Measurements from ENCODE around the gene SPIB. TPM values are rescaled to one million over a fixed set of nuclear protein-coding genes. Genes with fewer than 3 reads are reported as not detected.

The SPIB gene
- total RNA-seq, 4 donors from 2014 or later: 0.17 TPM; not detected in 3

GRCh38 chr19:50447053-50447452 lies 28.3 kb downstream of the SPIB start:
- no peak for DNase-seq (ENCODE audit: extremely low spot score)
- 83% methylated on average over 5 of the region's 5 CpGs for WGBS
- peaks cover 0 to 30% (median 4%) of the 10 kb centered on the region in 4 donors for H3K27me3 ChIP-seq

GRCh38 chr19:50447750-50448149 lies 29.0 kb downstream of the SPIB start:
- Histone ChIP-seq H3K36me3 (no peaks in the 10 kb centered on the region), H3K9me3 (peaks cover 0 to 4% (median 0%) of the 10 kb centered on the region in 4 donors), H3K4me1 (no peaks in the 10 kb centered on the region), H3K27me3 (peaks cover 0 to 30% (median 4%) of the 10 kb centered on the region in 4 donors), H3K4me3 (no peak overlapping the region), H3K27ac (replicated peaks in 1 of 4) (no peak overlapping the region)
- TF ChIP-seq EP300 (IDR thresholded peaks at IDR 0.05) (no peak), POLR2AphosphoS5 (IDR thresholded peaks at IDR 0.05) (no peak), CTCF (IDR thresholded peaks at IDR 0.05) (no peak), POLR2A (IDR thresholded peaks at IDR 0.05; ENCODE audit: low read depth) (no peak)
- 91% methylated on average over 10 of the region's 10 CpGs for WGBS
- DNase-seq (ENCODE audit: extremely low spot score): no peak
- intact Hi-C loops (cut with DNase I): no loop called here

More at GRCh38 chr19:50447053-50447452, 28.3 kb downstream of the SPIB start:
- TF ChIP-seq CTCF (IDR thresholded peaks at IDR 0.05) (no peak), POLR2A (IDR thresholded peaks at IDR 0.05; ENCODE audit: low read depth) (no peak), POLR2AphosphoS5 (IDR thresholded peaks at IDR 0.05) (no peak), EP300 (IDR thresholded peaks at IDR 0.05) (no peak)
- intact Hi-C loops (cut with DNase I): no loop called here
- H3K36me3 ChIP-seq: no peaks in the 10 kb centered on the region
- peaks cover 0 to 4% (median 0%) of the 10 kb centered on the region in 4 donors for H3K9me3 ChIP-seq
- no peak overlapping the region for H3K4me3 ChIP-seq
- no peak overlapping the region for H3K27ac ChIP-seq (replicated peaks in 1 of 4)
- H3K4me1 ChIP-seq: no peaks in the 10 kb centered on the region

- peaks cover 0 to 30% (median 4%) of the 10 kb centered on the region in 4 donors for H3K27me3 ChIP-seq
- no peaks in the 10 kb centered on the region for H3K36me3 ChIP-seq
- no peaks in the 10 kb centered on the region for H3K4me1 ChIP-seq
- H3K9me3 ChIP-seq: peaks cover 0 to 4% (median 0%) of the 10 kb centered on the region in 4 donors
- intact Hi-C loops (cut with DNase I): no loop called here
- no peak overlapping the region for H3K27ac ChIP-seq (replicated peaks in 1 of 4)
- H3K4me3 ChIP-seq: no peak overlapping the region
- WGBS: 83% methylated on average over 10 of the region's 14 CpGs
- no peak for TF ChIP-seq POLR2AphosphoS5 (IDR thresholded peaks at IDR 0.05)
- no peak for TF ChIP-seq CTCF (IDR thresholded peaks at IDR 0.05)
- TF ChIP-seq POLR2A (IDR thresholded peaks at IDR 0.05; ENCODE audit: low read depth): no peak
- no peak for TF ChIP-seq EP300 (IDR thresholded peaks at IDR 0.05)
- DNase-seq (ENCODE audit: extremely low spot score): no peak
Observed at GRCh38 chr19:50449236-50449899, 30.6 kb downstream of the SPIB start.

- TF ChIP-seq POLR2A (IDR thresholded peaks at IDR 0.05; ENCODE audit: low read depth) (no peak), EP300 (IDR thresholded peaks at IDR 0.05) (no peak), CTCF (IDR thresholded peaks at IDR 0.05) (no peak), POLR2AphosphoS5 (IDR thresholded peaks at IDR 0.05) (no peak)
- Histone ChIP-seq H3K27ac (replicated peaks in 1 of 4) (no peak overlapping the region), H3K9me3 (peaks cover 0 to 4% (median 0%) of the 10 kb centered on the region in 4 donors), H3K4me1 (no peaks in the 10 kb centered on the region), H3K27me3 (peaks cover 0 to 23% (median 4%) of the 10 kb centered on the region in 4 donors), H3K4me3 (no peak overlapping the region), H3K36me3 (no peaks in the 10 kb centered on the region)
- DNase-seq (ENCODE audit: extremely low spot score): no peak
- 75% methylated on average over 12 of the region's 30 CpGs for WGBS
- intact Hi-C loops (cut with DNase I): no loop called here
Observed at GRCh38 chr19:50450369-50451222, 31.9 kb downstream of the SPIB start.
